Activated naive CD8-positive, alpha-beta T cell treated with anti-CD3 and anti-CD28 coated beads, Interleukin-2, amount 10 ng/mL, durations not matched to agents 7 days and 5 days (primary cell): ENCODE results near the gene IL4R. TPM values are rescaled to one million over a fixed set of nuclear protein-coding genes. Genes with fewer than 3 reads are reported as not detected.
A peak's percentile ranks its signal among the peaks of the same experiment; 100 is the strongest.
"Not testable (repeated sequence)": the region's sequence is repeated elsewhere in the genome, so short reads cannot be mapped to it uniquely, and the experiment has no call there.

Experiments used
- ATAC-seq: fragments of 150-1000 bp; cut with Tn5 transposase; one replicate; pipeline ENCODE4 v1.10.0; 2021; ENCODE audit warnings: low read depth, moderate library complexity
- POLR2A ChIA-PET: fragments of 350-600 bp; sonication (Branson Sonifier 250); formaldehyde crosslinking; loops from one replicate; lab custom pipeline; 2021; ENCODE audit warnings: antibody characterized with exemption; lab: Charles Lee
- DNase-seq: peaks from one replicate; pipeline ENCODE4 v3.0.0; 2021
- H3K27ac Mint-ChIP-seq: one replicate; pipeline ENCODE4 v1.8.0; 2022; ENCODE audit warnings: mild to moderate bottlenecking, mixed read lengths
- H3K27me3 Mint-ChIP-seq: one replicate; pipeline ENCODE4 v1.8.0; 2022; ENCODE audit warnings: mild to moderate bottlenecking, moderate library complexity, mixed read lengths
- H3K36me3 Mint-ChIP-seq: one replicate; pipeline ENCODE4 v1.8.0; 2021; ENCODE audit warnings: mild to moderate bottlenecking, mixed read lengths
- H3K4me1 Mint-ChIP-seq: one replicate; pipeline ENCODE4 v1.8.0; 2021; ENCODE audit warnings: mixed read lengths
- H3K4me3 Mint-ChIP-seq: one replicate; pipeline ENCODE4 v1.8.0; 2022; ENCODE audit warnings: mild to moderate bottlenecking, moderate library complexity, mixed read lengths
- H3K9me3 Mint-ChIP-seq: one replicate; pipeline ENCODE4 v1.8.0; 2021; ENCODE audit warnings: mixed read lengths
- total RNA-seq, 2 experiments: library from RNA; stranded (reverse); gene quantifications; one replicate each; pipeline ENCODE4 v1.2.3, GENCODE V29; 2021

IL4R gene
- total RNA-seq: 100 to 1,000 TPM; 215 TPM

GRCh38 chr16:27313422-27314160 is at the start of gene IL4R:
Gene IL4R, plus strand, starts transcription at chr16:27313974. Its CDS starts 26,230 bp downstream, at chr16:27340204.
- no peaks in the 10 kb centered on the region for H3K9me3 Mint-ChIP-seq
- DNase-seq (peak; percentile 84), ATAC-seq (peak; percentile 30)
- H3K4me3 Mint-ChIP-seq: peak within 1 kb of the TSS; percentile 93
- H3K4me1 Mint-ChIP-seq: peaks cover 32% of the 10 kb centered on the region
- peak within 1 kb of the TSS; percentile 99 for H3K27ac Mint-ChIP-seq
- POLR2A ChIA-PET: interaction anchor here (0.8 to 1.6 kb wide), 4 partner anchors 29 to 78 kb away, joined by 3 to 11 read pairs (median 5); no protein-coding TSS in a partner anchor
- H3K27me3 Mint-ChIP-seq: peaks cover 5% of the 10 kb centered on the region
- peaks cover 30% of the 10 kb centered on the region for H3K36me3 Mint-ChIP-seq

DNA sequence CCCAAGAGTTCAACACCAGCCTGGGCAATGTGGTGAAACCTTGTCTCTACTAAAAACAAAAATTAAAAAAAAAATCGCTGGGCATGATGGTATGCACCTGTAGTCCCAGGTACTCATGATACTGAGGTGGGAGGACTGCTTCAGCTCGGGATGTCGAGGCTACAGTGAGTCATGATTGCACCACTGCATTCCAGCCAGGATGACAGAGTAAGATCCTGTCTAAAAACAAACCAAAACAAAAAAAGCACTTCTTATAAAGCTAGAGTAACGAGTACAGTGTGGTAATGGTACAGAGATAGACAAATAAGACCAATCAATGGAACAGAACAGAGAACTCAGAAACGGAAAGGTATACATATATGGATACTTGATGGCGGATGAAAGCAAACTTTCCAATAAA is 49.6 kb upstream of the IL4R start:
- no peaks in the 10 kb centered on the region for H3K27me3 Mint-ChIP-seq
- no peak overlapping the region for H3K4me3 Mint-ChIP-seq
- peaks cover 40% of the 10 kb centered on the region for H3K4me1 Mint-ChIP-seq
- H3K27ac Mint-ChIP-seq: no peak overlapping the region
- peaks cover 44% of the 10 kb centered on the region for H3K36me3 Mint-ChIP-seq
- DNase-seq (no peak), ATAC-seq (no peak)
- POLR2A ChIA-PET: interaction anchor here (0.9 to 1.5 kb wide), 2 partner anchors 10 to 21 kb away, joined by 3 to 5 read pairs; no protein-coding TSS in a partner anchor
- peaks cover 1% of the 10 kb centered on the region for H3K9me3 Mint-ChIP-seq

DNA sequence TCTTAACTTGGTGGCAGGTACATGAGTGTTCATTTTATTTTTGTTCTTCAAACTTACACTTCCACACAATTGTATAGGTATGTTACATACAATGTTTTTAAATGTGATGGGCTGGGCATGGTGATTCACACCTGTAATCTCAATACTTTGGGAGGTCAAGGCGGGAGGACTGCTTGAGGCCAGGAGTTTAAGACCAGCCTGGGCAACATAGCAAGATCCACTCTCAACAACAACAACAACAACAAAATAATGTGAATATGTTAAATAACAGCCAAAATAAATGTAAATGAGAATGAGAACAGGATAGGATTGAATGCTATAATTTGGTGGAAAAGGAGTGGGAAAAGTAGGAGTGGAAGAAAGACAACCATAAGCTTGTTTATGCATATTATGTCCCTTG is 47.8 kb upstream of the IL4R start:
- ATAC-seq: no peak

GRCh38 chr16:27267037-27267677 is 46.6 kb upstream of the IL4R start:
- H3K9me3 Mint-ChIP-seq: peaks cover 1% of the 10 kb centered on the region
- peaks cover 59% of the 10 kb centered on the region for H3K4me1 Mint-ChIP-seq
- DNase-seq (no peak), ATAC-seq (no peak)
- POLR2A ChIA-PET: interaction anchor here (4.9 kb wide), 1 partner anchor 31 kb away, joined by 34 read pairs; no protein-coding TSS in a partner anchor
- peak overlapping the region; percentile 99 for H3K4me3 Mint-ChIP-seq
- H3K36me3 Mint-ChIP-seq: peaks cover 52% of the 10 kb centered on the region
- H3K27ac Mint-ChIP-seq: peak overlapping the region; percentile 65
- no peaks in the 10 kb centered on the region for H3K27me3 Mint-ChIP-seq

More for the DNA sequence above, 47.8 kb upstream of the IL4R start:
- no peaks in the 10 kb centered on the region for H3K27me3 Mint-ChIP-seq
- H3K36me3 Mint-ChIP-seq: peaks cover 49% of the 10 kb centered on the region
- H3K9me3 Mint-ChIP-seq: peaks cover 1% of the 10 kb centered on the region
- H3K4me1 Mint-ChIP-seq: peaks cover 52% of the 10 kb centered on the region
- H3K27ac Mint-ChIP-seq: peak overlapping the region; percentile 46
- no peak overlapping the region for H3K4me3 Mint-ChIP-seq
- DNase-seq: no peak
- POLR2A ChIA-PET: no interaction called here

DNA sequence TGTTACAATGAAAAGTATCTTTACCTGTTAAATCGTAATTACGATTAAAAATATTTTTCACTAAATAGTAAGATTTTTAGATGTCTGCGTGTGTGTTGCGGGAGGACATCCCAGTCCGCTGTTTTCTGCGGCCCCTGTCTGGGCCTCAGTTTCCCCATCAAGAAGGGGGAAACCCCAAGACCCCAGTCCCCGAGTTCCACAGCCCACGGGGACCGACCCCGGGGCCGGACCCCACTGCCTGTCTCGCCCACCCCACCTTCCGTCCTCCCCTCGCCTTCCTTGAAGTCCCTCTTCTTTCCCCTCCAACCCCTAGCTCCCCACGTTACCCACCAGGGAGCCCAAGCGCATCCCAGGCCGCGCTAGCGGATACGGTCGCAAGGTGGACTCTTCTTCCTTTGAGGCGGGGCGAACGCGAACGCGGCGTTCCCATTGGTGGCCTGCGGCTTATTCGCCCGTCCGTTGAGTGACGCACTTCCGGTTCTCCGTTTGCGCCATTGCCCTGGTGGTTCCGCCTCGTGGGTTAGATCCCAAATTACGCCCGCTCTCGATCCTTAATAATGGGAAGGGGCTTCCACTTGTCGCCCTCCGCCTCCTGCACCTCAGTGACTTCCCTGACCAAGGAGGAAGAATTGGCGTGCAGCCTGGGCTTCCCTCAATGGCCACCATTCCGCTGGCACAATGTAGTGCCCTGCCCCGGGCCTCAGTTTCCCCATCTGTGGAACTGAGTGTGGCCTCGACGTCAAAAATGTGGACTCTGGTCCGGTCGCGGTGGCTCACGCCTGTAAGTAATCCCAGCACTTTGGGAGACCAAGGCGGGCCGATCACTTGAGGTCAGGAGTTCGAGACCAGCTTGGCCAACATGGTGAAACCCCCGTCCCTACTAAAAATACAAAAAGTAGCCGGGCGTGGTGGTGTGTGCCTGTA is 45.1 kb upstream of the IL4R start, which contains the start of gene NSMCE1:
NSMCE1 (minus strand) TSS at position 397 of the 924 bp plus-strand sequence. CDS start 11,202 bp downstream, outside the sequence.
- peak; percentile 97 for ATAC-seq
- Mint-ChIP-seq H3K4me3 (peak within 1 kb of the TSS; percentile 99), H3K27me3 (no peaks in the 10 kb centered on the region), H3K27ac (peak within 1 kb of the TSS; percentile 98), H3K4me1 (peaks cover 56% of the 10 kb centered on the region), H3K9me3 (no peaks in the 10 kb centered on the region), H3K36me3 (peaks cover 41% of the 10 kb centered on the region)
- POLR2A ChIA-PET: interaction anchor here (0.6 to 4.9 kb wide), 13 partner anchors 12 to 99 kb away, joined by 3 to 34 read pairs (median 4); no protein-coding TSS in a partner anchor
- peak; percentile 97 for DNase-seq

GRCh38 chr16:27269300-27270150 is 44.2 kb upstream of the IL4R start:
- no peaks in the 10 kb centered on the region for H3K9me3 Mint-ChIP-seq
- peak overlapping the region; percentile 98 for H3K27ac Mint-ChIP-seq
- peak overlapping the region; percentile 99 for H3K4me3 Mint-ChIP-seq
- POLR2A ChIA-PET: interaction anchor here (0.9 to 4.9 kb wide), 7 partner anchors 16 to 49 kb away, joined by 3 to 34 read pairs (median 5); no protein-coding TSS in a partner anchor
- DNase-seq (no peak), ATAC-seq (no peak)
- H3K4me1 Mint-ChIP-seq: peaks cover 60% of the 10 kb centered on the region
- no peaks in the 10 kb centered on the region for H3K27me3 Mint-ChIP-seq
- H3K36me3 Mint-ChIP-seq: peaks cover 41% of the 10 kb centered on the region

DNA sequence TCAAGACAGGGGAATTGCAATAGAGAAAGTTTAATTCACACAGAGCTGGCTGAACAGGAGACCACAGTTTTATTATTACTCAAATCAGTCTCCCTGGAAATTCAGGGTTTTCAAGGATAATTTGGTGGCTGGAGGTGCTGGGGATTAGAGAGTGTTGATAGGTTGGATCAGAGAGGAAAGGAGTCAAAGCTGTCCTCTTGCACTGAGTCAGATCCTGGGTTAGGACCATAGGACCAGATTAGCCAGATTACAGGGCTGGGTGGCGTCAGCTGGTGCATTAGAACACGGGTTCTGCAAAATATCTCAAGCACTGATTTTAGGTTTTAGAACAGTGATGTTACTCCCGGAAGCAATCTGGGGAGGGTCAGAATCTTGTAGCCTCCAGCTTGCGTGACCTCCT is 43.4 kb upstream of the IL4R start:
- H3K4me3 Mint-ChIP-seq: no peak overlapping the region
- H3K9me3 Mint-ChIP-seq: no peaks in the 10 kb centered on the region
- ATAC-seq (no peak), DNase-seq (no peak)
- peaks cover 56% of the 10 kb centered on the region for H3K4me1 Mint-ChIP-seq
- H3K27me3 Mint-ChIP-seq: no peaks in the 10 kb centered on the region
- H3K36me3 Mint-ChIP-seq: peaks cover 38% of the 10 kb centered on the region
- H3K27ac Mint-ChIP-seq: no peak overlapping the region
- POLR2A ChIA-PET: interaction anchor here (0.9 to 4.9 kb wide), 5 partner anchors 12 to 45 kb away, joined by 3 to 34 read pairs (median 5); no protein-coding TSS in a partner anchor

GRCh38 chr16:27272076-27272475 is 41.7 kb upstream of the IL4R start:
- Mint-ChIP-seq H3K27ac (peak overlapping the region; percentile 86), H3K27me3 (no peaks in the 10 kb centered on the region), H3K4me1 (peaks cover 51% of the 10 kb centered on the region), H3K36me3 (peaks cover 30% of the 10 kb centered on the region), H3K4me3 (peak overlapping the region; percentile 65), H3K9me3 (no peaks in the 10 kb centered on the region)
- ATAC-seq (no peak), DNase-seq (no peak)
- POLR2A ChIA-PET: interaction anchor here (0.6 to 4.9 kb wide), 4 partner anchors 29 to 51 kb away, joined by 3 to 34 read pairs (median 6); no protein-coding TSS in a partner anchor

DNA sequence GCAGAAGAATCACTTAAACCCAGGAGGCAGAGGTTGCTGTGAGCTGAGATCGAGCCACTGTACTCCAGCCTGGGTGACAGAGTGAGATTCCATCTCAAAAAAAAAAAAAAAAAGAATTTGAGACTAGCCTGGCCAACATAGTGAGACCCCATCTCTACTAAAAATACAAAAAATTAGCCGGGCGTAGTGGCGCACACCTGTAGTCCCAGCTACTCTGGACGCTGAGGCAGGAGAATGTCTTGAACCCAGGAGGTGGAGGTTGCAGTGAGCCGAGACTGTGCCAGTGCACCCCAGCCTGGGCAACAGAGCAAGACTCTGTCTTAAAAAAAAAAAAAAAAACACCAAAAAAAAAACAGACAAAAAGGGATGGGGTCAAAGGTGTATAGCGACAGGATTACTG is 41.1 kb upstream of the IL4R start:
- POLR2A ChIA-PET: interaction anchor here (0.6 to 4.0 kb wide), 6 partner anchors 30 to 86 kb away, joined by 3 to 61 read pairs (median 5); no protein-coding TSS in a partner anchor
- H3K4me3 Mint-ChIP-seq: not testable (repeated sequence)
- peaks cover 26% of the 10 kb centered on the region for H3K36me3 Mint-ChIP-seq

DNA sequence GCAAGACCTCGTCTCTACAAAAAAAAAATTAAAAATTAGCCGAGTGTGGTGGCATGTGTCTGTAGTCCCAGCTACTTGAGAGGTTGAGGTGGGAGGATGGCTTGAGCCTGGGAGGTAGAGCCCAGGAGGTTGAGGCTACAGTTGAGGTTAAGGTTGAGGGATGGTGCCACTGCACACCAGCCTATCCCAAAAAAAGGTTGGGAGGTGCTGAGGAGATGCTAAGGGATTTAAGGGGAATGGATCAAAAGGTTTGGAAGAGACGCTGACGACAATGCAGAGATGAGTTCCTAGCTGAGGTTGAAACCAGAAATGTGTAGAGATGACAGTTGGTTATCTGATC is 40.5 kb upstream of the IL4R start:
- Mint-ChIP-seq H3K27me3 (no peaks in the 10 kb centered on the region), H3K4me1 (peaks cover 44% of the 10 kb centered on the region), H3K9me3 (no peaks in the 10 kb centered on the region), H3K36me3 (peaks cover 22% of the 10 kb centered on the region), H3K27ac (peak overlapping the region; percentile 98), H3K4me3 (peak overlapping the region; percentile 63)
- POLR2A ChIA-PET: interaction anchor here (0.7 to 4.0 kb wide), 6 partner anchors 30 to 86 kb away, joined by 3 to 61 read pairs (median 12); no protein-coding TSS in a partner anchor
- ATAC-seq: no peak
- no peak for DNase-seq

More for the DNA sequence above, 41.1 kb upstream of the IL4R start:
- not testable (repeated sequence) for H3K9me3 Mint-ChIP-seq, DNase-seq, H3K27me3 Mint-ChIP-seq, ATAC-seq
- H3K4me1 Mint-ChIP-seq: peaks cover 48% of the 10 kb centered on the region
- peak overlapping the region; percentile 98 for H3K27ac Mint-ChIP-seq

DNA sequence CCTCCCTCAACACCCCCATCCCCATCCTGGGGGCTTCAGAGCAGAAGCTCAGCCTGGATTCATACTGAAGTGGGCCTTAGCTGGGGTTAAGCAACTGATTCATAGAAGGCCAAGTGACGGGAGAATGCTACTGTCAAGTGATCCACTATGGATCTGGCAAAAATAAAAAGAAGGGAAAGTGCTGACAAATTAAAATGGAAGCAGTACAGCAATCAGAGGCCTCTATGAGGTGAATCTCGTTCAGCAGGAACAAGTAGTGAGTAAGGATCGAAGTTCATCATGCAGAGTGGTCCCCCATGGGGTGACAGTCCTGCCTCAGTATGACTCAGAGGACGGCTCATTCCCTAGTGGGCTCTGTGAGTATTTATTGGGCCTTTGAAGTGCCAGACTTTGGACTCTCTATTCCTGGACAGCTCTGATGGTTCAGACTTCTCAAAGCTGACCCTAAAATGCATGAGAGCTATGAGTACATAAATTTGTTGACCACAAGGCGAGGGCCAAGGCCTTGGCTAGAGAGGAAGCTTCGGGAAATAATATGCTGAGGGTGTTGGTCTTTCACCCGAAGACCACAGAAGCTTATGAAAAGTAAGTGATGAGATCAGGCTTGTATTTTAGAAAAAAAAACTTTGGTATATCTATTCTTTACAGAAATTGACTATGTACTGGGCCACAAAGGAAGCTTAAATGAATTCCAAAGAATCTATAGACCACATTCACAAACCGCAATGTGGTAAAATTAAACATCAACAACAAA is 39.9 kb upstream of the IL4R start:
- ATAC-seq (peak; percentile 82), DNase-seq (peak; percentile 44)
- POLR2A ChIA-PET: interaction anchor here (0.6 to 4.0 kb wide), 14 partner anchors 9 to 94 kb away, joined by 3 to 61 read pairs (median 6); partner anchors contain the start of gene KDM8
- Mint-ChIP-seq H3K4me1 (peaks cover 44% of the 10 kb centered on the region), H3K4me3 (peak overlapping the region; percentile 63), H3K27me3 (no peaks in the 10 kb centered on the region), H3K27ac (peak overlapping the region; percentile 98), H3K9me3 (no peaks in the 10 kb centered on the region), H3K36me3 (peaks cover 20% of the 10 kb centered on the region)
